Subcutaneous abdominal adipose tissue (tissue), 5 donors: ENCODE data around the gene EPN2.

ENCODE experiments used
- H3K27ac ChIP-seq: one replicate; pipeline ENCODE4 v1.7.0; 2013; ENCODE audit warnings: low read depth, mild to moderate bottlenecking, inconsistent platforms, low read length, moderate library complexity
- H3K27me3 ChIP-seq, 5 donors: one replicate each; pipeline ENCODE4 v1.7.0; 2013; ENCODE audit warnings: low read length in 5 of 5, inconsistent platforms in 1 of 5; ENCODE audit not compliant: control insufficient read depth in 5 of 5, insufficient read depth in 4 of 5
- H3K36me3 ChIP-seq, 5 donors: one replicate each; pipeline ENCODE4 v1.7.0; 2013; ENCODE audit warnings: low read length in 5 of 5; ENCODE audit not compliant: control insufficient read depth in 5 of 5, insufficient read depth in 5 of 5
- H3K4me1 ChIP-seq, 5 donors: one replicate each; pipeline ENCODE4 v1.7.0; 2013; ENCODE audit warnings: low read length in 5 of 5, mild to moderate bottlenecking in 3 of 5, moderate library complexity in 1 of 5; ENCODE audit not compliant: control insufficient read depth in 5 of 5, insufficient read depth in 5 of 5
- H3K4me3 ChIP-seq, 5 donors: one replicate each; pipeline ENCODE4 v1.7.0; 2013; ENCODE audit warnings: low read length in 5 of 5, low read depth in 1 of 5
- H3K9ac ChIP-seq, 5 donors: one replicate each; pipeline ENCODE4 v1.7.0; 2013; ENCODE audit warnings: low read length in 5 of 5, mild to moderate bottlenecking in 4 of 5, moderate library complexity in 3 of 5
- H3K9me3 ChIP-seq, 5 donors: one replicate each; pipeline ENCODE4 v1.7.0; 2013; ENCODE audit warnings: low read length in 5 of 5; ENCODE audit not compliant: control insufficient read depth in 5 of 5
- donor health status: healthy.
- donor health status: healthy.
- donor health status: healthy.
- donor health status: healthy.
- donor health status: healthy.

EPN2 gene

DNA sequence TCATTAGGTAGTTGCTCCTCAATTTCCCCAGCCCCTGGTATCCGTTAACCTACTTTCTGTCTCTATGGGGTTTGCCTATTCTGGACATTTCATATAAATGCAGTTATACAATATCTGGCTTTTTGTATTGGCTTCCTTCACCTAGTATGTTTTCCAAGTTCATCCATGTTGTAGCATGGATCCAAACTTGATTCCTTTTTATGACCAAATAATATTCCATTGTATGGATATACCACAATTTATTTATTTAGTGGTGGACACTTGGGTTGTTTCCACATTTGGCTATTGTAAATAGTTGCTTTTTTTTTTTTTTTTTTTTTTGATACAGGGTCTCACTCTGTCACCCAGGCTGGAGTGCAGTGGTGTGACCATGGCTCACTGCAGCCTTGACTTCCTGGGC lies 15.9 kb downstream of the EPN2 start:
- H3K9me3 ChIP-seq = no peaks in the 10 kb centered on the region
- H3K27ac ChIP-seq = no peak overlapping the region
- H3K36me3 ChIP-seq = no peaks in the 10 kb centered on the region
- H3K4me1 ChIP-seq = peaks cover 3 to 34% (median 29%) of the 10 kb centered on the region in 5 donors
- no peak overlapping the region for H3K4me3 ChIP-seq
- H3K27me3 ChIP-seq = no peaks in the 10 kb centered on the region
- no peak overlapping the region for H3K9ac ChIP-seq

- H3K4me1 ChIP-seq = peaks cover 1 to 25% (median 13%) of the 10 kb centered on the region in 5 donors
- H3K27me3 ChIP-seq = no peaks in the 10 kb centered on the region
- H3K4me3 ChIP-seq = no peak overlapping the region
- no peaks in the 10 kb centered on the region for H3K36me3 ChIP-seq
- H3K9me3 ChIP-seq = no peaks in the 10 kb centered on the region
- H3K27ac ChIP-seq = no peak overlapping the region
- no peak overlapping the region for H3K9ac ChIP-seq
These were observed 17.5 kb downstream of the EPN2 start for GRCh38 chr17:19254651-19255050.

- Histone ChIP-seq H3K9me3 (no peaks in the 10 kb centered on the region), H3K9ac (no peak overlapping the region), H3K4me3 (no peak overlapping the region), H3K36me3 (no peaks in the 10 kb centered on the region), H3K4me1 (peaks cover 1 to 25% (median 9%) of the 10 kb centered on the region in 5 donors), H3K27me3 (no peaks in the 10 kb centered on the region), H3K27ac (no peak overlapping the region)
These were observed 18.1 kb downstream of the EPN2 start for GRCh38 chr17:19255279-19255678.

- Histone ChIP-seq H3K4me3 (no peak overlapping the region), H3K9ac (no peak overlapping the region), H3K4me1 (peaks cover 5 to 28% (median 12%) of the 10 kb centered on the region in 5 donors), H3K36me3 (no peaks in the 10 kb centered on the region), H3K27me3 (no peaks in the 10 kb centered on the region), H3K9me3 (no peaks in the 10 kb centered on the region), H3K27ac (no peak overlapping the region)
These were observed 21.2 kb downstream of the EPN2 start for GRCh38 chr17:19258371-19258770.

- Histone ChIP-seq H3K36me3 (no peaks in the 10 kb centered on the region), H3K9me3 (no peaks in the 10 kb centered on the region), H3K27ac (no peak overlapping the region), H3K4me1 (peaks cover 11 to 49% (median 33%) of the 10 kb centered on the region in 5 donors), H3K4me3 (no peak overlapping the region), H3K27me3 (no peaks in the 10 kb centered on the region), H3K9ac (no peak overlapping the region)
These were observed 23.8 kb downstream of the EPN2 start for GRCh38 chr17:19260958-19261357.

- Histone ChIP-seq H3K4me1 (peaks cover 11 to 49% (median 33%) of the 10 kb centered on the region in 5 donors), H3K27ac (no peak overlapping the region), H3K9me3 (no peaks in the 10 kb centered on the region), H3K27me3 (no peaks in the 10 kb centered on the region), H3K36me3 (no peaks in the 10 kb centered on the region), H3K4me3 (no peak overlapping the region), H3K9ac (no peak overlapping the region)
These were observed 24.3 kb downstream of the EPN2 start for GRCh38 chr17:19261426-19261825.

- H3K36me3 ChIP-seq = no peaks in the 10 kb centered on the region
- H3K9me3 ChIP-seq = no peaks in the 10 kb centered on the region
- peak overlapping the region in 2 of 5 donors; percentile 12 to 35 for H3K9ac ChIP-seq
- H3K27me3 ChIP-seq = no peaks in the 10 kb centered on the region
- peak overlapping the region; percentile 43 for H3K27ac ChIP-seq
- H3K4me3 ChIP-seq = no peak overlapping the region
- H3K4me1 ChIP-seq = peaks cover 11 to 50% (median 40%) of the 10 kb centered on the region in 5 donors
These were observed 25.8 kb downstream of the EPN2 start for GRCh38 chr17:19262650-19263631.

- no peaks in the 10 kb centered on the region for H3K9me3 ChIP-seq
- H3K27me3 ChIP-seq = no peaks in the 10 kb centered on the region
- peak overlapping the region; percentile 43 for H3K27ac ChIP-seq
- H3K9ac ChIP-seq = peak overlapping the region in 1 of 5 donors; percentile 12
- no peaks in the 10 kb centered on the region for H3K36me3 ChIP-seq
- peaks cover 11 to 50% (median 46%) of the 10 kb centered on the region in 5 donors for H3K4me1 ChIP-seq
- no peak overlapping the region for H3K4me3 ChIP-seq
These were observed 26.5 kb downstream of the EPN2 start for GRCh38 chr17:19263641-19264051.

DNA sequence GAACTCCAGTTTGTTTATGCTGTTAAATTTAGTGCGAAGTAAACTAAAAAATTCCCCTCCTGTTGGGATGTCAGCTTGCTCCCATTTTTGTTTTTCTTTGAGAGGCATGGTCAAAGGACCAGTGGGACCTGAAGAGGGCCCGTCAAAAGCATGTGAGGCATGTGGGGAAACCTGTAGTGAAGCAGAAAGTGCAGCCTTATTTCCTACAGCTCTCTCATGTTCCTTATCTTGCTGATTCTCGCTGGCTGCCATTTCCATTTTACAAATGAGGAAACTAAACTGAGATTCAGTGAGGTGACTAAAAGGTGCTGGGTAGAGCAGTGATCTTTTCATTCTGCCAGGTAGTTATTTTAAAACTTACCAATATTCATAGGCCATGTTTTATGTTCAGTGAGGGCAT lies 27.1 kb downstream of the EPN2 start:
- H3K4me1 ChIP-seq = peaks cover 11 to 55% (median 53%) of the 10 kb centered on the region in 5 donors
- no peaks in the 10 kb centered on the region for H3K9me3 ChIP-seq
- H3K27me3 ChIP-seq = no peaks in the 10 kb centered on the region
- H3K36me3 ChIP-seq = no peaks in the 10 kb centered on the region
- no peak overlapping the region for H3K27ac ChIP-seq
- no peak overlapping the region for H3K4me3 ChIP-seq
- H3K9ac ChIP-seq = no peak overlapping the region

DNA sequence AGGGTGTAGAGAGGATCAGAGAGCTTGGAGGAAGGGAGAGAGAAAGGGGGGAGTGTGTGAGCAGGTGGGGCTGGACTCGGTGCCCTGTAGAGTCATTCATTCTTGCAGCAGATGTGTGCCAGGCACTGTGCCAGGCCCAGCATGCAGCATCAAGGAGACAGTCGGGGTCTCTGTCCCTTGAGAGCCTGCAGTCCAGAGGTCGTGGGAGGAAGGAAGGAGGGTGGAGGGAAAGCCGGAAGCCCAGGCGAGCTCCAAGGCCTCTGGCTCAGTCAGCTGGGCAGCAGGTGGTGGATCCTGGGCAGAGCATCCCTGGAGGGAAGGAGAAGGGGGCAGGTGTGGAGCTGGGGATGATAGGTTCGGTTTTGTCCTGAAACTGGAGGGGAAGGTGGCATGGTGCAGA lies 27.5 kb downstream of the EPN2 start:
- H3K9me3 ChIP-seq = no peaks in the 10 kb centered on the region
- no peak overlapping the region for H3K4me3 ChIP-seq
- no peaks in the 10 kb centered on the region for H3K36me3 ChIP-seq
- no peak overlapping the region for H3K27ac ChIP-seq
- no peaks in the 10 kb centered on the region for H3K27me3 ChIP-seq
- H3K4me1 ChIP-seq = peaks cover 11 to 59% (median 57%) of the 10 kb centered on the region in 5 donors
- no peak overlapping the region for H3K9ac ChIP-seq
